Smooth muscle cell (in vitro differentiated cells): ENCODE data around the gene MYO15B. TPM values are rescaled to one million over a fixed set of nuclear protein-coding genes. Genes with fewer than 3 reads are reported as not detected.

Experiments used
- DNase-seq: peaks from one replicate; lab custom pipeline; 2025; ENCODE audit not compliant: unreplicated experiment; lab: John Stamatoyannopoulos, UW
- H2AFZ ChIP-seq: fragments of 200-600 bp; sonication (generic); 2 replicates; pipeline ENCODE4 v1.6.0; 2016; ENCODE audit warnings: antibody characterized with exemption, low read depth, mild to moderate bottlenecking
- H3F3A ChIP-seq: fragments of 200-600 bp; sonication (generic); 2 replicates; pipeline ENCODE4 v1.6.0; 2017; ENCODE audit warnings: antibody characterized with exemption, low read depth
- H3K27ac ChIP-seq: fragments of 200-600 bp; sonication (generic); 2 replicates; pipeline ENCODE4 v1.5.1; 2016; ENCODE audit warnings: low read depth, mild to moderate bottlenecking
- H3K27me3 ChIP-seq: fragments of 200-600 bp; sonication (generic); 2 replicates; pipeline ENCODE4 v1.6.1; 2016; ENCODE audit warnings: low read depth, mild to moderate bottlenecking
- H3K36me3 ChIP-seq: fragments of 200-600 bp; sonication (generic); 2 replicates; pipeline ENCODE4 v1.5.1; 2016; ENCODE audit warnings: low read depth
- H3K4me1 ChIP-seq: fragments of 200-600 bp; sonication (generic); 2 replicates; pipeline ENCODE4 v1.5.1; 2016; ENCODE audit warnings: low read depth
- H3K4me2 ChIP-seq: fragments of 200-600 bp; sonication (generic); 2 replicates; pipeline ENCODE4 v1.6.0; 2016; ENCODE audit warnings: mild to moderate bottlenecking
- H3K4me3 ChIP-seq: fragments of 200-600 bp; sonication (generic); 2 replicates; pipeline ENCODE4 v1.5.1; 2016; ENCODE audit warnings: mild to moderate bottlenecking
- H3K79me2 ChIP-seq: fragments of 200-600 bp; sonication (generic); 2 replicates; pipeline ENCODE4 v1.6.0; 2016; ENCODE audit warnings: low read depth, mild to moderate bottlenecking
- H3K9ac ChIP-seq: fragments of 200-600 bp; sonication (generic); 2 replicates; pipeline ENCODE4 v1.6.0; 2016; ENCODE audit warnings: low read depth
- H3K9me3 ChIP-seq: fragments of 200-600 bp; sonication (generic); replicated peaks from 2 replicates; pipeline ENCODE4 v1.5.1; 2016; ENCODE audit warnings: low read depth
- H4K20me1 ChIP-seq: fragments of 200-600 bp; sonication (generic); 2 replicates; pipeline ENCODE4 v1.6.0; 2016; ENCODE audit warnings: low read depth
- CTCF ChIP-seq: fragments of 200-600 bp; sonication (generic); IDR thresholded peaks from 2 replicates; pipeline ENCODE4 v1.5.1; 2017; ENCODE audit warnings: borderline replicate concordance, mild to moderate bottlenecking, antibody characterized with exemption; ENCODE audit not compliant: insufficient read depth, poor library complexity, severe bottlenecking
- WGBS: methylation state at CpG from one replicate; pipeline ENCODE4 v1.1.7; 2016; ENCODE audit warnings: low lambda C conversion rate; 5-methylcytosine and 5-hydroxymethylcytosine counted together
- polyA plus RNA-seq: library from polyadenylated mRNA; unstranded; fragments of >200 nt; fragmentation: Nextera tagmentation; extraction: Ambion mirVana; gene quantifications from 2 replicates; pipeline ENCODE4 v1.2.1, GENCODE V29; 2016
- total RNA-seq: library from RNA; depleted of rRNA; stranded (reverse); fragments of >200 nt; gene quantifications from 2 replicates; pipeline ENCODE4 v1.2.3, GENCODE V29; 2014

Gene MYO15B
- total and polyA plus RNA-seq, 2 experiments from 2014 or later, result 14.7 to 17.5 TPM

- H3K9me3 ChIP-seq, result no peaks in the 10 kb centered on the region
- no peaks in the 10 kb centered on the region for H3K79me2 ChIP-seq
- no peak overlapping the region for H3K4me3 ChIP-seq
- no peak overlapping the region for H3K4me2 ChIP-seq
- no peaks in the 10 kb centered on the region for H3K36me3 ChIP-seq
- TF ChIP-seq CTCF, result no peak
- H4K20me1 ChIP-seq, result no peaks in the 10 kb centered on the region
- no peaks in the 10 kb centered on the region for H3K27me3 ChIP-seq
- WGBS, result 92% methylated on average over 9 of the region's 9 CpGs
- H3F3A ChIP-seq, result peaks cover 2% of the 10 kb centered on the region
- DNase-seq, result no peak
- no peak overlapping the region for H2AFZ ChIP-seq
- H3K9ac ChIP-seq, result no peak overlapping the region
- no peak overlapping the region for H3K27ac ChIP-seq
- H3K4me1 ChIP-seq, result peaks cover 14% of the 10 kb centered on the region
Measured at GRCh38 chr17:75547091-75547490, 40.5 kb upstream of the MYO15B start.

- H3F3A ChIP-seq, result peaks cover 3% of the 10 kb centered on the region
- H3K9me3 ChIP-seq, result no peaks in the 10 kb centered on the region
- no peaks in the 10 kb centered on the region for H4K20me1 ChIP-seq
- WGBS, result 89% methylated on average over 5 of the region's 5 CpGs
- no peak overlapping the region for H3K4me3 ChIP-seq
- H3K27ac ChIP-seq, result no peak overlapping the region
- no peak overlapping the region for H2AFZ ChIP-seq
- H3K4me1 ChIP-seq, result peaks cover 24% of the 10 kb centered on the region
- no peak overlapping the region for H3K9ac ChIP-seq
- DNase-seq, result no peak
- H3K79me2 ChIP-seq, result no peaks in the 10 kb centered on the region
- H3K4me2 ChIP-seq, result no peak overlapping the region
- H3K36me3 ChIP-seq, result no peaks in the 10 kb centered on the region
- no peak for TF ChIP-seq CTCF
- H3K27me3 ChIP-seq, result no peaks in the 10 kb centered on the region
Measured at GRCh38 chr17:75548813-75549212, 38.8 kb upstream of the MYO15B start.

GRCh38 chr17:75549246-75550138 is 38.1 kb upstream of the MYO15B start:
- H4K20me1 ChIP-seq, result no peaks in the 10 kb centered on the region
- no peaks in the 10 kb centered on the region for H3K36me3 ChIP-seq
- H3K9me3 ChIP-seq, result no peaks in the 10 kb centered on the region
- no peaks in the 10 kb centered on the region for H3K79me2 ChIP-seq
- H3F3A ChIP-seq, result peaks cover 3% of the 10 kb centered on the region
- H3K4me2 ChIP-seq, result no peak overlapping the region
- TF ChIP-seq CTCF, result no peak
- WGBS, result 57% methylated on average over 20 of the region's 22 CpGs
- no peaks in the 10 kb centered on the region for H3K27me3 ChIP-seq
- H3K27ac ChIP-seq, result peak overlapping the region; percentile 3
- H3K9ac ChIP-seq, result no peak overlapping the region
- H3K4me3 ChIP-seq, result no peak overlapping the region
- H2AFZ ChIP-seq, result no peak overlapping the region
- peaks cover 24% of the 10 kb centered on the region for H3K4me1 ChIP-seq
- DNase-seq, result no peak

GRCh38 chr17:75550139-75550465 is 37.5 kb upstream of the MYO15B start:
- no peak overlapping the region for H3K9ac ChIP-seq
- no peaks in the 10 kb centered on the region for H3K36me3 ChIP-seq
- H3K4me3 ChIP-seq, result no peak overlapping the region
- TF ChIP-seq CTCF, result no peak
- H3K27ac ChIP-seq, result no peak overlapping the region
- H3K9me3 ChIP-seq, result no peaks in the 10 kb centered on the region
- no peaks in the 10 kb centered on the region for H3K79me2 ChIP-seq
- H3F3A ChIP-seq, result peaks cover 3% of the 10 kb centered on the region
- no peaks in the 10 kb centered on the region for H4K20me1 ChIP-seq
- peaks cover 24% of the 10 kb centered on the region for H3K4me1 ChIP-seq
- no peak for DNase-seq
- WGBS, result 85% methylated on average over 4 of the region's 4 CpGs
- no peaks in the 10 kb centered on the region for H3K27me3 ChIP-seq
- no peak overlapping the region for H2AFZ ChIP-seq
- no peak overlapping the region for H3K4me2 ChIP-seq
